ENCODE measurements around the gene GPC6. TPM values are rescaled to one million over a fixed set of nuclear protein-coding genes. Genes with fewer than 3 reads are reported as not detected.

Gene GPC6
- total and polyA plus RNA-seq, 10 donors, result 0.22 to 9.3 (median 4.5) TPM

- TF ChIP-seq POLR2A (IDR thresholded peaks at IDR 0.05) (no peak), POLR2AphosphoS5 (IDR thresholded peaks at IDR 0.05) (no peak)
- TF ChIP-seq, protein P1, sequence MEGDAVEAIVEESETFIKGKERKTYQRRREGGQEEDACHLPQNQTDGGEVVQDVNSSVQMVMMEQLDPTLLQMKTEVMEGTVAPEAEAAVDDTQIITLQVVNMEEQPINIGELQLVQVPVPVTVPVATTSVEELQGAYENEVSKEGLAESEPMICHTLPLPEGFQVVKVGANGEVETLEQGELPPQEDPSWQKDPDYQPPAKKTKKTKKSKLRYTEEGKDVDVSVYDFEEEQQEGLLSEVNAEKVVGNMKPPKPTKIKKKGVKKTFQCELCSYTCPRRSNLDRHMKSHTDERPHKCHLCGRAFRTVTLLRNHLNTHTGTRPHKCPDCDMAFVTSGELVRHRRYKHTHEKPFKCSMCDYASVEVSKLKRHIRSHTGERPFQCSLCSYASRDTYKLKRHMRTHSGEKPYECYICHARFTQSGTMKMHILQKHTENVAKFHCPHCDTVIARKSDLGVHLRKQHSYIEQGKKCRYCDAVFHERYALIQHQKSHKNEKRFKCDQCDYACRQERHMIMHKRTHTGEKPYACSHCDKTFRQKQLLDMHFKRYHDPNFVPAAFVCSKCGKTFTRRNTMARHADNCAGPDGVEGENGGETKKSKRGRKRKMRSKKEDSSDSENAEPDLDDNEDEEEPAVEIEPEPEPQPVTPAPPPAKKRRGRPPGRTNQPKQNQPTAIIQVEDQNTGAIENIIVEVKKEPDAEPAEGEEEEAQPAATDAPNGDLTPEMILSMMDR (IDR thresholded peaks at IDR 0.05 in 8 of 11, conservative IDR thresholded peaks at IDR 0.05 in 3 of 11), result no peak
- WGBS, 5 donors, result 69 to 86% (median 75%) methylated on average over 3 of the region's 3 CpGs
- intact Hi-C loops (cut with DNase I; ENCODE audit: low total_unique reads), result no loop called here
- Histone ChIP-seq H3K4me1 (no peaks in the 10 kb centered on the region), H3K27ac (no peak overlapping the region), H3K9me3 (no peaks in the 10 kb centered on the region), H3K36me3 (no peaks in the 10 kb centered on the region), H3K27me3 (replicated peaks in 1 of 7) (no peaks in the 10 kb centered on the region), H3K4me3 (no peak overlapping the region)
- DNase-seq, result no peak
Measured at GRCh38 chr13:93505104-93505952, 278.7 kb downstream of the GPC6 start.

GRCh38 chr13:93511011-93511410 lies 284.4 kb downstream of the GPC6 start:
- TF ChIP-seq, protein P1 (IDR thresholded peaks at IDR 0.05 in 8 of 11, conservative IDR thresholded peaks at IDR 0.05 in 3 of 11), result no peak
- no peak for TF ChIP-seq POLR2AphosphoS5 (IDR thresholded peaks at IDR 0.05)
- no peak for TF ChIP-seq POLR2A (IDR thresholded peaks at IDR 0.05)
- no peak overlapping the region for H3K4me3 ChIP-seq
- 46 to 68% (median 48%) methylated on average over 2 of the region's 2 CpGs for WGBS, 5 donors
- intact Hi-C loops (cut with DNase I; ENCODE audit: low total_unique reads), result no loop called here
- no peak overlapping the region for H3K27ac ChIP-seq
- H3K9me3 ChIP-seq, result no peaks in the 10 kb centered on the region
- no peak for DNase-seq
- no peaks in the 10 kb centered on the region for H3K4me1 ChIP-seq
- no peaks in the 10 kb centered on the region for H3K36me3 ChIP-seq
- no peaks in the 10 kb centered on the region for H3K27me3 ChIP-seq (replicated peaks in 1 of 7)

DNA sequence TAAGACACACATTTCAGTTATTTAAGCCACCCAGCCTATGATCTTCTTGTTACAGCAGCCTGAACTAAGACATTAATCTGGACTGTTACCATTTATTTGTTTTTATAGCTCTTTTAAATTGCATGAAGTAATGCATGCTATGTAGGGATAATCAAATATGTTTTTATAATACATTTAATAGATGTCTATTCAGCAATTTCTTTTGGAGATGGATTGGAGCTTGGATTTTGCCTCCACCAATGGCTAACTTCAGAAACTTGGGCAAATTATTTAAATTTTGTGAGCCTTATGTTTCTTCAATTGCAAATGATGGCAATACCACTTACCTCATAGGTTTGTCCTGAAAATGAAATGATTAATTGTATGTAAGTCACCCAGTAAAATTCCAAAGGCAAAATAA lies 288.7 kb downstream of the GPC6 start:
- no peaks in the 10 kb centered on the region for H3K4me1 ChIP-seq
- no peaks in the 10 kb centered on the region for H3K36me3 ChIP-seq
- H3K27ac ChIP-seq, result no peak overlapping the region
- intact Hi-C loops (cut with DNase I; ENCODE audit: low total_unique reads), result no loop called here
- H3K4me3 ChIP-seq, result no peak overlapping the region
- no peaks in the 10 kb centered on the region for H3K27me3 ChIP-seq (replicated peaks in 1 of 7)
- no peaks in the 10 kb centered on the region for H3K9me3 ChIP-seq
- no peak for DNase-seq
- TF ChIP-seq, protein P1 (IDR thresholded peaks at IDR 0.05 in 8 of 11, conservative IDR thresholded peaks at IDR 0.05 in 3 of 11), result no peak
- TF ChIP-seq POLR2A (IDR thresholded peaks at IDR 0.05) (no peak), POLR2AphosphoS5 (IDR thresholded peaks at IDR 0.05) (no peak)

DNA sequence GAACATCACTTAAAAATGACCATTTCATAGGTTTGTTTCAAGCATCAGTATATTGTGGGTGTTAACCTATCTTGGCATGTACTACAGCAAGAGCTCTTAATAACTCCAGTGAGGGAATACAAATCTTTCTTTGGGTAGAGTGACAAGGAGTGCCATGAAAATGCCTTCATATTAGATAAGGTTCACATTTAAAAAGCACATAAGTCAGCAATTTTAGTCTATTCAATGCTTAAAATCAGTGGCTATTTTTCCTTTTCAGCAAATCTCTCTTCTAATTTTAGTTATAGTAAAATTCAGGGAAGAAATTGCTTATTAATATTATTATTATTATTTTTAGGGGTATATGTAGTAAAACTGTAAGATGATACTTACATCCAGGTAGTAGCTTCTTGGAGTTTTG lies 291.1 kb downstream of the GPC6 start:
- H3K36me3 ChIP-seq, result no peaks in the 10 kb centered on the region
- DNase-seq, result no peak
- H3K4me3 ChIP-seq, result no peak overlapping the region
- no peaks in the 10 kb centered on the region for H3K27me3 ChIP-seq (replicated peaks in 1 of 7)
- intact Hi-C loops (cut with DNase I; ENCODE audit: low total_unique reads), result no loop called here
- H3K9me3 ChIP-seq, result no peaks in the 10 kb centered on the region
- no peaks in the 10 kb centered on the region for H3K4me1 ChIP-seq
- TF ChIP-seq POLR2AphosphoS5 (IDR thresholded peaks at IDR 0.05) (no peak), POLR2A (IDR thresholded peaks at IDR 0.05) (no peak)
- TF ChIP-seq, protein P1 (IDR thresholded peaks at IDR 0.05 in 8 of 11, conservative IDR thresholded peaks at IDR 0.05 in 3 of 11), result no peak
- H3K27ac ChIP-seq, result no peak overlapping the region
